T-helper 1 cell treated with Interleukin-12 subunit alpha and Interleukin-12 subunit beta and Interleukin-4 antibody, amounts not matched to agents 30 ng/mL and 1 ng/mL, for 36 hours (primary cell): ENCODE measurements around the gene SYTL1. TPM values are rescaled to one million over a fixed set of nuclear protein-coding genes. Genes with fewer than 3 reads are reported as not detected.

Experiments used
- intact Hi-C: fragments of 100-400 bp; cut with micrococcal nuclease; formaldehyde crosslinking; loops from one replicate; pipeline ENCODE4 v1.15.1; 2024
- total RNA-seq: library from RNA; stranded (reverse); gene quantifications from 2 replicates; pipeline ENCODE4 v1.2.3, GENCODE V29; 2022

SYTL1 gene
- total RNA-seq, 1 donor from 2014 or later, result 104 TPM

DNA sequence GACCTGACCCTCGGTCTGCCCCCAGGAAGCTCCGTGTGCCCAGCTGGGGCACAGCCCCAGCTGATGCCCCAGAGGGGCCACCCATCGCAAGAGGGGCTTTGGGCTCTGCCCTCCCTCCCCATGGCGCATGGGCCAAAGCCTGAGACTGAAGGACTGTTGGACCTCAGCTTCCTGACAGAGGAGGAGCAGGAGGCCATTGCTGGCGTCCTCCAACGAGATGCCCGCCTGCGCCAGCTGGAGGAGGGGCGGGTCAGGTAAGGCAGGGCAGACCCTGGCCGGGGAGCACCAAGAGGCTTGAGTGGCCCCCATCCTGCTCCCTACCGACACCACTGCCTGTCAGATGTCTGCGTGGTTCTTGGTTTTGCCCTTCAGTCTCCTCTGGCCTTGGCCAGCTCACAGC is 3.5 kb downstream of the SYTL1 start:
- intact Hi-C loops, result no loop called here

DNA sequence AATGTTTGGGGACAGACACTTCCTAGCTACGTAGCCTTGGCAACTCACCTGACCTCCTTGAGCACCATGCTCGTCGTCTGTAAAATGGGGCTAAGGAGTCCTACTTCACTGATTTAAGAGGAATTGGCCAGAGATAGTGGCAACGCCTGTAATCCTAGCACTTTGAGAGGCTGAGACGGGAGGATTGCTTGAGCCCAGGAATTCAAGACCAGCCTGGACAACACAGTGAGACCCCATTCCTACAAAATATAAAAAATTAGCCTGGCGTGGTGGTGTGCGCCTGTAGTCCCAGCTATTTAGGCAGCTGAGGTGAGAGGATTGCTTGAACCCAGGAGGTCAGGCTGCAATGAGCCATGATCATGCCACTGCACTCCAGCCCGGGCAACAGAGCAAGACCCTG is 4.5 kb downstream of the SYTL1 start:
- intact Hi-C loops, result no loop called here

DNA sequence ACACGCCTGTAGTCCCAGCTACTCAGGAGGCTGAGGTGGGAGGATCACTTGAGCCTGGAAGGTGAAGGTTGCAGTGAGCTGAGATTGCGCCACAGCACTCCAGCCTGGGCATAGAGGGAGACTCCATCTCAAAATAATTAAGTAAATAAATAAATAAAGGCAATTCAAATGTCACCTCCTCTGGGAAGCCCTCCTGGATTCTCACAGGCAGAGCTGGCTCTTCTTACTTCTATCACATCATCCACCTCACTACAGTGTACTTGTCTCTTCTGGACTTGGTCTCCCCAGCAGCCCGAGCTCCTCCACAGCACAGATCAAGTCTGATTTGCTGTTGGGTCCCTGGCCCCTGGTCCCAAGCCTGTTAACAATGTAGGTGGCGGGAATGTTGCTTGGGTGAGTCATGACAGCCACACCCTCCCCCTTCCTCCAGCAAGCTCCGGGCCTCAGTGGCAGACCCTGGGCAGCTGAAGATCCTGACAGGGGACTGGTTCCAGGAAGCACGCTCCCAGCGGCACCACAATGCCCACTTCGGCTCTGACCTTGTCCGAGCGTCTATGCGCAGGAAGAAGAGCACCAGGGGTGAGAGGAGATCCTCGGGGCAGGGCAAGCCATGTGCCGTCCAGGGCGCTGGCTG is 5.3 kb downstream of the SYTL1 start:
- intact Hi-C loops, result no loop called here

DNA sequence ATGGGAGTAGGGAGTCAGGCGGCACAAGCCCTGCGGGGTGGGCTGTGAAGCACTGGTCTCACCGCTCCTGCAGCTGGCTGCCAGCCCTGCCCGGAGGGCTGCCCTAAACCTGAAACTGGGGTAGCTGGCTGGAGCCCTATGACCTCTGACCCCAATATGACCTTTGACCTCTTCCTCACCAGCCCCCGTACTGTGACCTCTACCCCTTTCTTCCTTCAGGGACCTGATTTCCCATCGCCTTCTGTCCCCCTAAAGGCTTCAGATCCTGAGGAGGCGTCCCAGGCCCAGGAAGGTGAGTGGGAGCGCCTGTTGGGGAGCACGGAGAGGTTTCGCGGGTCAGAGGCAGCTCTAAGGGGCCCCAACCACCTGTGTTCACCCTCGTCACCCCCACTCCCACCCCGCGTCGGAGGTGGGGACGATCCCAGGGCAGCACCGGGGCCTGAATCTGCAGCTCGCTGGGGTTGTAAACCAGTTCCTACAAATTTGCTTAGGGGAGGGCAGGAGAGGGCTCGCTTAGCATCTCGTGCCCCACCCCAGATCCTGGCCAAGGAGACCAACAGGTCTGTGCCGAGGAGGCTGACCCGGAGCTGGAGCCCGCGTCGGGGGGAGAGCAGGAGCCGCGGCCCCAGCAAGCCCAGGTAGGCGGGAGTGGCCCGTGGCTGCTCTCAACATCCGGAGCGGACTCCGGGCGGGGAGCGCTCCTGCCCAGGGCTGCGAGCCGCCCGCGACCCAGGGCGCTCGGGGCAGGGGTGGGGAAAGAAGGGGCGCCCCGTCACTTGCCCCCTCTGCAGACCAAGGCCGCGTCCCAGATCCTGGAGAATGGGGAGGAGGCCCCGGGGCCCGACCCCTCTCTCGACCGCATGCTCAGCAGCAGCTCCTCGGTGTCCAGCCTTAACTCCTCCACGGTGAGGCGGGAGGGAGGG is 7.3 kb downstream of the SYTL1 start:
- intact Hi-C loops, result loop anchor here (1.0 kb wide), 1 partner anchor 8 kb away; no protein-coding TSS in a partner anchor

DNA sequence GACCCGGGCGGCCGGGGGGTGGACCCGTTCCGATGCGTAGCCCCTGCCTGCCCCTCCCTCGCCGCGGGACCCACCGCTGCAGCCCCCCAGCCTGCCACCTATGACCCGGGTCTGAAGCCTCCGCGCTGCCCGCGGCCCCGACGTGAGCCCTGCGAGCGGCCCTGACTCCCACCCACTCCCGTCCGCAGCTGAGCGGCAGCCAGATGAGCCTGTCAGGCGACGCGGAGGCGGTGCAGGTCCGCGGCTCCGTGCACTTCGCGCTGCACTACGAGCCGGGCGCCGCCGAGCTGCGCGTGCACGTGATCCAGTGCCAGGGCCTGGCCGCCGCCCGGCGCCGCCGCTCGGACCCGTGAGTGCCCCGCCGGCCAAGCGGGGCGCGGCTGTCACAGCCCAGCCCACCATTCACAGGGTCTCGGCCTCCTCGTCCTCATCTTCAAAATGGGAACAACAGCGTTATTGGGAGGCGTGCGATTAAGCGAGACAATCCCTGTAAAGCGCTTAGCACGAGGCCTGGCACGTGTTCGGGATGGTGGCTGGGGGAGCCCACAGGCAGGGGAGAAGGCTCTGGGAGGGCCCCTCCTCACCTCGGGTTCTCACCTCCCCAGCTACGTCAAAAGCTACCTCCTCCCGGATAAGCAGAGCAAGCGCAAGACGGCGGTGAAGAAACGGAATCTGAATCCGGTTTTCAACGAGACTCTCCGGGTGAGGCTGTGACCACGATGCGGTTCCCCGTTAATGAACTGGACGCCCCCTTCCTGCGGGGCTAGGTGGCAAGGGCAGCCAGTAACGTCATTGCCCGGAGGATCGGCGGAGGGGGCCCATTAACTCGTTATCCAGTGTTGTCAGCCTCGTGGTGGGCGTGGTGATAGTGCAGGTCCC is 8.2 kb downstream of the SYTL1 start:
- intact Hi-C loops, result loop anchor here (1.0 kb wide), 1 partner anchor 9 kb away; no protein-coding TSS in a partner anchor

DNA sequence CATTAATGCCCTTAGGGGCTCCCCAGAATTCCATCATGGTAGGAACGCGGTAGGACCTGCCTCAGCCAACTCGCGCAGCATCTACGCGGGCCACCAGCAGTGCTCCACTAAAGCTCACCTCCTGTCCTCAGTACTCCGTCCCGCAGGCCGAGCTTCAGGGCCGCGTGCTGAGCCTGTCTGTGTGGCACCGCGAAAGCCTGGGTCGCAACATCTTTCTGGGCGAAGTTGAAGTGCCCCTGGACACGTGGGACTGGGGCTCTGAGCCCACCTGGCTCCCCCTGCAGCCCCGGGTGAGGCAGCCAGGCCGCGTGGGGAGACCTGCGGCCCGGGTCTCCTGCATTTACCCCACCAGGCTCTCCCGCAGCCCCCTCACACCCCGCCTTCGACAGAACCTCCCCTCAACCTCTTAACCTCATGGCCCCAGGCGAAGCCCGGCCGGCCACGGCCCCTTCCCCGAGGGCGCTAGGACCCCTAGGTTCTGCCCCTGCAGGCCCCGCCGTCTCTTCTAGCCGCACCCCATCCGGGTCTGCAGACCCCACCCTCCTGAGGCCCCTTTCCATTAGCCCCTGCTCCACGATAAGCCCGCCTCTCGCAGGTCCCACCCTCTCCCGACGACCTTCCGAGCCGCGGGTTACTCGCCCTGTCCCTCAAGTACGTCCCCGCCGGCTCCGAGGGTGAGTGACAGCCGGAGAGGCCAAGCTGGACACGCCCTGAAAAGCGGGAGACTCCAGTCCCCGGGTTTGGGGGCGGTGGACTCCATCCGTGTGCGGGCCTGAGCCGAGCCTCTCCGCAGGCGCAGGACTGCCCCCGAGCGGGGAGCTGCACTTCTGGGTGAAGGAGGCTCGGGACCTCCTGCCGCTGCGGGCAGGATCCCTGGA is 9.1 kb downstream of the SYTL1 start:
- intact Hi-C loops, result no loop called here

DNA sequence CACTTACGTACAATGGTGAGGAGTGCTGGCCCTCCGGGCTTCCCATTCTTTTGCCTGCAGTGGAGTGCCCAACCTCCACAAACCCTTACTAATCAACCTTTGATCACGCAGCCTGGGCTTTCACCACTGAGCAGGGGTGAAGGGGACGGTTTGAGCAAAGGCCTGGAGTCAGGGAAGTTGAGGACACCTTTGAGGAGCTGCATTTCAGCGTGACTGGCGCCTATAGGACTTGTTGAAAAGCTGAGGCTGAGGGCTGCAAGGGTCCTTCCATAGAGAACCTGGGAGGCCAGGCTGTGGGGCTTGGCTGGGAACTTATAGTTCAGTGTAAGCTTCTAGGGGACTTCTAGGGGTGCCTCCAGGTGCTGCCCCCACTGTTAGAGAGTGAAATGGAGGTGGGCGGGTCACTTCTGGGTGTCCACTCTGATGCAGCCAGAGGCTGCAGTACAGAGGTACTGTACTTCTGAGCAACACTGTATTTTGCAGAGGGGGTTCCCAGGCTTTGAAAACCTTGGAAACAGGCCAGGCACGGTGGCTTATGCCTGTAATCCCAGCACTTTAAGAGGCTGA is 9.8 kb downstream of the SYTL1 start:
- intact Hi-C loops, result no loop called here

DNA sequence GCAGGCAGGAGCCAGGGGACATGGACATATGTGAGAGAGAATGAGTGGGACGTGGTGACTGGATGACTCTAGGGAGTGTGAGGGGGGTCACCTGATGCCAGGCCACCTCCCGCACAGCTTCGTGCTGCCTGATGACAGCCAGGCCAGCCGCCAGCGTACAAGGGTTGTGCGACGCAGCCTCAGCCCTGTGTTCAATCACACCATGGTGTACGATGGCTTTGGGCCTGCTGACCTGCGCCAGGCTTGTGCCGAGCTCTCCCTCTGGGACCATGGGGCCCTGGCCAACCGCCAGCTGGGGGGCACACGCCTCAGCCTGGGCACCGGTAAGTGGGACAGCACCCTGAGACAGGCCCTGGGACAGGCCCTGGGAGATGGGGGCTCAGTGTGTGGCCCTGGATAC is 11.3 kb downstream of the SYTL1 start:
- intact Hi-C loops, result no loop called here

DNA sequence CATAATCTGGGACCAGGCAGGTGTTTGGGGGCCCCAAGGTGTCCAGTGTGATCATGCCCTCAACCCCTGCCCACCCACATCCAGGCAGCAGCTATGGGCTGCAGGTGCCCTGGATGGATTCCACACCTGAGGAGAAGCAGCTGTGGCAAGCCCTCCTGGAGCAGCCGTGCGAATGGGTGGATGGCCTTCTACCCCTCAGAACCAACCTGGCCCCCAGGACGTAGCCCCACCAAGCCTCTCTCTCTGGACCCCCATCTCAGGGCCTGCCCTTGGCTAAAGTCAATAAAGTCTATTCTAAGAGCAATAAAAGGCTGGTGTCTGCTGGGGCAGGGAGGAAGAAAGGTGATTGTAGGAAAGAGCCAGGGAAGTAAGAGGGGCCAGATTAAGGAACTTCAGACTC is 11.8 kb downstream of the SYTL1 start:
- intact Hi-C loops, result no loop called here

DNA sequence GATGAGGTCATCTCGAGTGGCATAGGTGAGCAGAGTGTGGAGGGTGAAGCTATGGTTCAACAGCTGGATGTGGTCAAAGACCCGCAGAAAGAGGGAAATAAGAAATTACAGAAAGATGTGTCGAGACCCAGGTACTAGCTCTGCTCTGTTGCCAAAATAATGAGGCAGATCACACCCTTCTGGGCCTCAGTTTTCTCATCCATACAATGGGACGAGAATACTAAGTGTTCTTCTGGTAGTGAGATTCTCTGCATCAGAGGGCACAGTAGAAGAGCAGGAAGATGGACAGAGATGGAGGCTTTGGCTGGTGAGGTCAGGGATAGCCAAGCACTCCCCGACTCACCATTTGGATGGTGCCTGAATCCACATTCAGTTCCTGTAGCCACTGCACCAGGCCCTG is 13.9 kb downstream of the SYTL1 start:
- intact Hi-C loops, result loop anchor here (2.0 kb wide), 1 partner anchor 55 kb away; no protein-coding TSS in a partner anchor

DNA sequence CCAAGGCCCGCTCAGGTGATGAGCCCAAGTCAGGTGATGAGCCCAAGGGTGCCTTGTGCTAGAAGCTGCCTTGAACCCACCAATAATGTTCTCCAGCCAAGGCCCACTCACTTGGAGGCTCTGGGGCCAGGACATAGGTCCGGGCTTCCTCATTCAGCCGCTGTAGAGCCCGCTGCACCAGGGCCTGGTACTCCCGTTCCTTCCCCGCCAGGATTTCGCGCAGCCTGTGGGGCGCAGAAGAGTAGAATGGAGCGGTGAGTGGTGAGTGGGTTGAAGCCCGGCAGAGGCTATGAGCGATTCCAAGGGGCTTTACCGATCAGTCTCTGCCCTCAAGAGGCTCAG is 14.4 kb downstream of the SYTL1 start:
- intact Hi-C loops, result loop anchor here (2.0 kb wide), 1 partner anchor 55 kb away; no protein-coding TSS in a partner anchor

DNA sequence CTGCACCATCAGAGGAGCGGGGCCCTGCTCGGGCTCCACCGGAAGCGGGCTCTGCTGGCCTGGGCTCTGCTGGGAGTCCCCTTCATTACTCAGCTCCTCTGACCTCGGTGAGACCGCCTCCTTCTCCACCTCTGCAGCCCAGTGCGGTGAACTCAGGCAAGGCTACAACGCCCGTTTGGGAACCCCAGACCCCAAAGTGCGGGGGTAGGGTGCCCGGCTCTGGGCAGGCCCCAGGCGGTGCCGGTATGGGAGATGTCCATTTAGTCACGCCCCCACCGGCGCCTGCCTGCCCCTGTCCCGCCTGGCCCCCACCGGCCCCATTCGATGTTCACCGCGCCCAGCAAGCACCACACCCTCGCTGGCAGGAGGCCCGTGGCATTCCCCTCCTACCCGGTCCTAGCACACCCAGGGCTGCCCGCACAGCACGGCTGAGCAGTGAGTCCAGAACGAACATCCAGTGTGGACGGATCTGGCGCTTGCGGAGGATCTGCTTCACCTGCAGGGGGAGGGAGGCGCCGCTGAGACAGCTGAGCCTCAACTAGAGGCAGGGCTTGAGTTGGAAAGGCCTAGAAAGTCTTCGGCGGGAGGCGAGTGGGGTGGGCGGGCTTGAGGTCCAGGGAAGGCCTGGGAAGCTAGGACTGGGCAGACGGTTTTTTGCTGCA is 14.9 kb downstream of the SYTL1 start:
- intact Hi-C loops, result loop anchor here (1.0 to 2.0 kb wide), 6 partner anchors 13 to 250 kb away; partner anchors contain the start of genes CD164L2 and GPR3

DNA sequence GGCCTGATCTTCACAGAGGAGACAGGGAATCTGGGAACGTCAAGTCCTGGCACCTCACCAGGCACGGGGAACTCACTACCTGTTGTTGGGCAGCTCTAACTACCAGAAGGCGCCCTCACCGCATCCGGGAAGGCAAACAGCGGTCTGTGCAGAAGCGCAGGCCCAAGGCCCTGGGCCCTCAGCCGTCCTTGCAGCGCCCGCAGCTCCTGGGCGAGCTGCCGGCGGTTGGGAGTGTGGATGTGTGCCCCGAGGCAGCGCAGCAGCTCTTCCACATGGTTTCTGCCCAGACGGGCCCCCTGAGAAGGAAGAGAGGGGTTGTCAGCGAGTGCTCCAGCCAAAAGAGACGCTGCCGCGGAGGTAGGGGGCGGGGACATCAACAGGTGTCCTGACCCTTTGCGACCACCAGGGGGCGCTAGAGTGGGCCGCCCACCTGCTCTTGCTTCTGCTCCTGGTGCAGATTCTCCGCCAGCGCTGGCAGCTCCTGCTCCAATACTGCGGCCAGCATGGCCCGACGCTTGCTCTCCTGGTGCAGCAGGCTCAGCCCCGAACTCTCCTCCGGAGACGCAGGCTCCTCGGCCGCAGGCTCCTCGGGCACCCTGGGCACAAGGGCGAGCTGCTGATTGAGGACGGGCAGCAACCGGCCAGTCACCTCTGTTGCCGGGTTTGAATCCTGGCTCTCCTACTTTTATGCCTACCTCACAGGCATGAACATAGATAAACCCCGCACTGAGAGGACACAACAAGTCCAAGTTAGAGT is 15.6 kb downstream of the SYTL1 start:
- intact Hi-C loops, result loop anchor here (1.0 to 2.0 kb wide), 6 partner anchors 14 to 249 kb away; partner anchors contain the start of genes CD164L2 and GPR3

DNA sequence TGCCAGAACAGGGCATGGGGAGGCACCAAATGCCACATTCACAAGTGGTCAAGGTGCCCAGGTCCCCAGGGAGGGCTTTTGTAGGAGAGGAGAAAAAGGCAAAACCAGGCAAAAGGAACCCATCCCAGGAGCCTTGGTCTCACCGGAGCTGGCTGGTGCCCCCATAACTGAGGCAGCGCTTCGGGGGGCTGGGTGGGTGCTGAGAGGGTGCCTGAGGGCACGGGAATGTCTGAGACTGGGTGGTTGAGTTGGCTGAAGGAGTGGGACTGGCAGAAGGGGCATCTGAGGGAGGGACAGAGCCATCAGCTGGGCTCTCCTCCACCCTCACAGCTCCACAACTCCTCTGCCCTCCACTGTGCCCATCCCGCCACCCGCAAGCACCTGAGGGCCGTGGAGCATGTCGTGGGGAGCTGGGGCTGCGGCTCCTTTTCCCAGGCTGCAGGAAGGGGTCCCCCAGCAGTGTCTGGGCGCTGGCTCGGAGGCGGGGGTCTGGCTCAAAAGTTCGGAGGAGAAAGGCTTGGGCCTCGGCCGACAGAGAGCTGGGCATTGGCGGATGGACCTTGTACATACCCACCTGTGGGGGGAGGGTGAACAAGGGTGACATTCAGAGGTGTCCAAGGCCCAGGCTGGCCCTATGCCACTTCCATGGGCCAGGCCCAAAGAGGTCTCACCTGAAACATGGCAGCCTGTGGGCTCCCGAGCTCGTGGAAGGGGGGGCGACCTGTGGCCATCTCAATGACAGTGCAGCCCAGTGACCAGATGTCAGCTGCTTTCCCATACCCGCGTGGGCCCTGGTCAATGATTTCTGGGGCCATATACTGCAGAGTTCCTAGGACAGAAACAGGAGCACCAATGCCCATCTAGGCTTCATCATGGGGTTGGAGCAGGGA is 16.5 kb downstream of the SYTL1 start:
- intact Hi-C loops, result no loop called here

DNA sequence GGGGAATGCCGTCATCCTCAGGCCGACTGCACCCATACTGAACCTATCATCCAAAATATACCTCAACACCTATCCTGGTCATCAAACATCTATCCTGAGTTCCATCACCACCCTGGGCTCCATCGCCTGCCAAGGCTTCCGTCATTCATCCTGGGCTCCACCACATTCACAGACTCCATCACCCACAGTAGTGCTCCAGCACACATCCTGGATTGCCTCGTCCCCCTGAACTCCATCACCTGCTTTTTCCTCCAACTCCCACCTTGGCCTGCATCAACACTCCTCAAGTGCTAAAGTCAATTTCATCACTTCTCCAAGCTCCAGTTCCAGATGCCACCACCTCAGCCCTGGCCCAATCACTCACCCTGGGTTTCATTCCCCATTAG is 17.1 kb downstream of the SYTL1 start:
- intact Hi-C loops, result no loop called here

DNA sequence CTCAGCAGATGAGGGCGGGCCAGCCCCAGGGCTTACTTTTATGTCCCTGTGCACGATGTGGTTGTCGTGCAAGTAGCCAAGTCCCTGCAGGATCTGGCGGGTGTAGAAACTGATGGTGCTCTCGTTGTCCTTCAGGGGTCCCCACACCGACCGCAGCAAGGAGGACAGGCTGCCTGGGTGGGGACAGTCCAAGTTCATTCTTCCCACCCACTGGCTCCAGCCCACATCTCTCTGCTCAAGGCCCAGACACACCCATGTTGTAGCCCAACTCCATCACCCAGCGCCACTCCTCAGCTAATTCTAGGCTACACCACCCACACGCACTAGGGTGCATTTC is 18.0 kb downstream of the SYTL1 start:
- intact Hi-C loops, result no loop called here

DNA sequence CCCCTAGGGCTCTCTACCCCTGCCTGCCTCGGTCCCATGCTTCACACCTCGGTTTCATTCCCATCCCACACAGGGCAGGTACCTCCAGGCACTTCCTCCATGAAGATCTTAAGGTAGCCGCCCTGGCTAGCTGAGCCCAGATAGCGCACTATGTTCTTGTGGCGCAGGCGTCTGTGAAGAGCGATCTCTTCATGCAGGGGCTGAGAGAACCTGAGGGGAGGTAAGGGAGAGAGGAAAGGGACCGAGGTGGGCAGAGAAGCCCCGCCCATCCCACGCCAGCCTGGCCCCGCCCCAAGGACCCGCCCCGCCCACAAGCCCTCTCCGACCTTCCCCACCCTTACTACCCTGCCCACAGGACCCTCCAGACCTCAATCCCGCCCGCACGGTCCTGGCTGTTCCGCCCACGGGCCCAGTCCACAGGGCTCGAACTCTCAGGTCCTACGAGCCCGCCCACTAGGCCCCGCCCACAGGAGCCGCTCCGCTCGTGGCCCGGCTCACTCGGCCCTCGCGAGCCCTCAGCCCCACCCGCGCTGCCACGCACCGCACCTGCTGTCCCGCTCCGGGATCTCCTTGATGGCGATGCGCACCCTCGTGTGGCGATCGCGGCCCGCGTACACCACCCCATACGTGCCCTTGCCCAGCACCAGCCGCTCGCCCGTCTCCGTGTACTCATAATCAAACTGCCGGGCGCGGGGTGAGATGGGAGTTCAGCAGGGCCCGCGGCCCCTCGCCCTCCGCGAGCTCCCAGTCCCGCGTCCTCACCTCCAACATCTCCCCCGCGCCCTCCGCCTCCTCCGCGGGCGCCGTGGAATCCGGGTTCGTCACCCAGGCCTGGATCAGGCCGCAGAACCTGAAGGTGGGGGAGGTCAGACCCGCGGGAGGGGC is 18.6 kb downstream of the SYTL1 start:
- intact Hi-C loops, result no loop called here
